Activated T-cell treated with anti-CD3 and anti-CD28 coated beads, Interleukin-2, amount 50 U/mL, for 48 hours (primary cell): Measurements from ENCODE around the gene THAP2.

Source experiments
- DNase-seq, 2 experiments: peaks; one replicate each; pipeline ENCODE4 v3.0.0-alpha.2; 2020

The THAP2 gene

DNA sequence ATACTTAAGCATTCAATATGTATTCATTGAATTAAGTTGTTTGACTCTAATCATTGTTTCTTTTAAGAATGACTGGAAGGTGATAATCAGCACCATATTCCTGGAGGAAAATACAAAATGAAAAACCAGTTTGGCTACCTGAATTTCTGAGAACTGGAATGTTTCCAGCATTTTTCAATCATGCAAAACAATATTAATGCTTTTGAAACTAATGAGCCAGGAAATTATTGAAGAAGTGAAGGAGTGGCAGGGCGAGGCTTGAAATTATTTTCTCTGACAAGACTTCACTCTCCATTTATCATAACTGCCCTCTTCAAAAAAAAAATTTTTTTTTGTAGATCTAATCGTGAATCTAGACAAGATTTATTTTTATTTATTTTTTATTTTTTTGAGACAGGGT lies 40.8 kb downstream of the THAP2 start:
- DNase-seq: no peak

GRCh38 chr12:71708658-71709057 lies 44.6 kb downstream of the THAP2 start:
- no peak for DNase-seq

DNA sequence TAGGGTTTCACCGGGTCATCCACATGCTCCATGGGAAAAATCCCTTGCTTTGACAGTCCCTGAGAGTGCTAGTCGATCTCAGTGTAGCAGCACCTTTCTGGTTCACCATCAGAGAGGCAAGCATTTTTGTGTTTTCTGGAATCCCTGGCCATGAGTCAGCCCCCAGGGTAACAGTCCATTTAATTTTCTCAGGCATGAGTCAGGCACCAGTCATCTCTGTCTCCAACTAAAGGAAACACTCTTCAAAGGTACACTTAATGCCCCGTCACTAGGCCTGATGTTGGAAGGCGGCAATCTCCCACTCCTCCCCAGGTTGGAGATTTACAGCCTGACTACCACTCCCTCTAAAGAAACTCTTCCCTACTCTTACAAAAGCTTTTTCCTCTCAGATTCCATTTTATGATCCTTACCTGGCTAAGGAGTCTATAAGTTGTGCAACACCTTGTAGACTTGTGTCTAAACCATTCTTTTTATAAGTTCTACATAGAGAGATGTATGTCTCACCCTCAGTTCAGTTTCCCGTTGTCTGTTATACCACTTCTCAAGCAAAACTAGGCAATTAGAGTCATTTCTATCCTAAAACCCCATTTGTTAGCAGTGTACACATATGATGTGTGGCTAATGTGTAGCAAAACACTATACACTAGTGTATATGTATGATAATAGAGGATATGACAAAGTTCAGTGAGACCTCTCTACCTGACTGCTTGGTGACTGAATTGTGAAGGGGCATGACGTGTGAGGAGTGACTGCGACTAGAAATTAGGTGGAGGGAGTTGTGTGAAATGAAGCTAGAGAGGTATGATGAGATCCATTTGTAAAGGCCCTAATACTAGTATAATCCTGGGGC lies 46.4 kb downstream of the THAP2 start:
- DNase-seq: no peak

DNA sequence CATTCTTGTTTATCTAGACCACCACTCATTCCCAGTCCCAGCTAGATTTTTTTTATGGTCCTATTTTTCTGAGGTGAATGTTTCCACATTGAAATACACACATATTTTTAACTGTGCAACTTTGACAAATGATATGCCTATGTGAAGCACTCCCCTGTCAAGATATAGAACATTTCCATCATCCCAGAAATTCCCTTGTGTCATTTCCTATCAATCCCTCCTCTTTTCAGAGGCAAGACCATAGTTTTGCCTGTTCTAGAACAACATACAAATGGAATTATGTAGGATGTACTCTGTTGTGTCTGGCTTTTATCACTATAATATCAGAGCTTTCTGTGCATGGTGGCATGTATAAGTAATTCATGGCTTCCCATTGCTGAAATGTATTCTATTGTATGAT lies 54.5 kb downstream of the THAP2 start:
- DNase-seq: no peak

DNA sequence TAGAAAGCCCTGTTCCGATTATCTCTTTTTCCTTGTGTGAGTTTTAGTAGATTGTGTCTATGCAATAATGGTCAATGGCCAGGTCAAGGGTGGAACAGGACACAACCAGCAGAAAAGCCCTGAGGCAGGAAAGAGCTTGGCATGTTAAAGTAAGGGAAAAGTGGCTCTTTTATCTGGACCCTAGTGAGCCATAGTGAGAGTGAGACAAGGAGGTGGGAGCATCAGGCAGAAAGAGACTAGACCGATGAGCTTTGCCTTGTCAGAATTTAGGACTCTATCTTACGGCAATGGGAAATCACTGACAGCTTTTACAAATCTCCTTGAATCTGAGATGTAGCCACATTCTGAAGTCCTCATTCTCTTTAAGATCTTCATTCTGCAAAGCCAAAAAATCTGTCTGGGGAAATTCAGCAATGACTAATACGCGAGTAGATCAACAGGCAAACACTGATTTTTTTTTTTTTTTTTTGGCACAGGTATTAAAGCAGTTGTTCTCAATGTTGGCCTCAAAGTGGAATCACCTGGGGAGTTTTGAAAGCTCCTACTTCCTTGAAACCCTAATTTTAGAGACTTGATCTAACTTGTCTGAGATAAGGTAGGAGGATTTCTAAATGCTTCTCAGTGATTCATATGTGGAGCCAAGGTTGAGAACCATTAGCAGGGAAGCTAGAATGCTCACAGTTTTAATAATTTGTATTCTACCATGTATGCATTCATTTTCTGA lies 55.7 kb downstream of the THAP2 start:
- no peak for DNase-seq

DNA sequence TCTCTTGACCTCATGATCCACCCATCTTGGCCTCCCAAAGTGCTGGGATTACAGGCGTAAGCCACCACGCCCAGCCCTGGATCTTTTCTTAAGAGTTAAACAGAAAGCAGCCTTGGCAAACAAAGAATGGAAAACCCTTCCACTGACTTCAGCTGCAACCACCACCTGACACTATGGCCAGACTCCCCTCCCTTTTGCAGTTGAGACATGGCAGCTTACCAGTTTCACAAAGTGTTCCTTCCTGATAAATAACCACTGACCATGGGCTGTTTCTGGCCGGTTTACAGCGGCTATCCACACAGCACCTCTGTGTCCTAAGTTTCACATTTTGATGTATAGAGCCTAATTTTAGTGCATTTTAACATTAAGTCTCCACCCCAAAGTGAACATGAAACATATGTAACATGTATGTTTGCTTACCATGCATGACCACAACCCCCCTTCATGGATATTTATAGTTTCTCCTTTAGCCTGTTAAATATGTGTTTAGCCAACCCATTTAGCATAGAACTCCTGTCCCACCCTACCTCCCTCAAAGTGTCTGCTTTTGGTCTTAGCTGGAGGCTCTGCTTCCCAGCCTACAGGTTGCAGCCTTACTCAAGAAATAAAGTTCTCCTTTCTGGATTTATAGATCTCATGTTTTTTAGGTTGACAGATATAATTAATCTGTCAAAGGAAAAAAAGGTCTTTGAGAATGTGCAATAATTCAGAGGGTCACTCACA lies 57.8 kb downstream of the THAP2 start:
- DNase-seq: no peak

DNA sequence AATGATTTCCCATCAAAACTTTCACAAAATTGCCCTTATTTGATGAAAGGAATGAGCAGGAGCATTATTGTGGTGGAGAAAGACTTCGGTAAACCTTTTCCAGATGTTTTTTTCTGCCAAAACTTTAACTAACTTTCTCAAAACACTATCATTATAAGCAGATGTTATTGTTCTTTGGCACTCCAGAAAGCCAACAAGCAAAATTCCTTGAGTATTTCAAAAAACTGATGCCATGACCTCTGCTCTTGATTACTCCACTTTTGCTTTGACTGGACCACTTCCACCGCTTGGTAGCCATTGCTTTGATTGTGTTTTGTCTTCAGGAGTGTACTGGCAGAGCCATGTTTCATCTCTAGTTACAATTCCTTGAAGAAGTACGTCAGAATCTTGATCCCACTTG lies 60.9 kb downstream of the THAP2 start:
- no peak for DNase-seq

GRCh38 chr12:71726548-71726947 lies 62.4 kb downstream of the THAP2 start:
- no peak for DNase-seq

GRCh38 chr12:71727958-71728357 lies 63.9 kb downstream of the THAP2 start:
- no peak for DNase-seq
